Brain microvascular endothelial cell (primary cell): Measurements from ENCODE around the gene TUSC1.
"Not testable (repeated sequence)": the region's sequence is repeated elsewhere in the genome, so short reads cannot be mapped to it uniquely, and the experiment has no call there.

ENCODE experiments used
- DNase-seq: peaks from one replicate; pipeline ENCODE4 v3.0.0-alpha.2; 2020
- H3K27ac ChIP-seq: fragments of 250-450 bp; sonication (Bioruptor Pico); 2 replicates; pipeline ENCODE4 v1.5.1; 2020; ENCODE audit warnings: mild to moderate bottlenecking, moderate library complexity
- H3K27me3 ChIP-seq: fragments of 250-450 bp; sonication (Bioruptor Pico); replicated peaks from 2 replicates; pipeline ENCODE4 v1.5.1; 2020; ENCODE audit warnings: mild to moderate bottlenecking
- H3K36me3 ChIP-seq: fragments of 250-450 bp; sonication (Bioruptor Pico); replicated peaks from 2 replicates; pipeline ENCODE4 v1.5.1; 2020; ENCODE audit warnings: mild to moderate bottlenecking
- H3K4me3 ChIP-seq: 2 replicates; pipeline ENCODE4 v1.5.1; 2011; ENCODE audit warnings: low read depth, mild to moderate bottlenecking, control low read depth, low read length, moderate library complexity
- in situ Hi-C: cut with HindIII; loops from 2 replicates; pipeline ENCODE4 v1.10.0; 2017; ENCODE audit warnings: low sequenced_read_pairs, low pct_ligation_motif_present
- TF ChIP-seq, protein P1 (sequence below): IDR thresholded peaks from 2 replicates; pipeline ENCODE4 v1.5.1; 2011; ENCODE audit warnings: low read depth, mild to moderate bottlenecking, moderate library complexity, low read length, control low read depth, inconsistent platforms; ENCODE audit errors: missing control alignments

TUSC1 gene

DNA sequence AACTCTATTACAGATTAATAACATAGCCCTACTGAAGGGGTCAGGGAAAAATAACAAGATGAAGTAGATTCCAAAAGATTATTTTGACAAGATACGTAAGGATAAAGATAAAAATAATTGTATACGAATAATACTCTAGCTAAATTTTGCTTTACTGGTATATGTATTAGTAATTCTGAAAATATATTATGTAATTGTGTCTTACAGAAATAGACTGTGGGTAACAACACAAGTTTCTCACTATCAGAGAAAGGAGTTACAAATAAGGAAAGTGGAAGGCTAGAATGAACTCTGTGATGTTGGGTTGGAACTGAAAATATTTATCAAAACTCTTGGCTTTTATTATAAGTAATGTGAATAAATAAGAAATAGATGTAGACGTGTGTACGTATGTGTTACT, 26.6 kb upstream of the TUSC1 start:
- in situ Hi-C loops: no loop called here
- Histone ChIP-seq H3K36me3 (no peaks in the 10 kb centered on the region), H3K27ac (no peak overlapping the region), H3K4me3 (no peak overlapping the region), H3K27me3 (no peaks in the 10 kb centered on the region)
- TF ChIP-seq, protein P1, sequence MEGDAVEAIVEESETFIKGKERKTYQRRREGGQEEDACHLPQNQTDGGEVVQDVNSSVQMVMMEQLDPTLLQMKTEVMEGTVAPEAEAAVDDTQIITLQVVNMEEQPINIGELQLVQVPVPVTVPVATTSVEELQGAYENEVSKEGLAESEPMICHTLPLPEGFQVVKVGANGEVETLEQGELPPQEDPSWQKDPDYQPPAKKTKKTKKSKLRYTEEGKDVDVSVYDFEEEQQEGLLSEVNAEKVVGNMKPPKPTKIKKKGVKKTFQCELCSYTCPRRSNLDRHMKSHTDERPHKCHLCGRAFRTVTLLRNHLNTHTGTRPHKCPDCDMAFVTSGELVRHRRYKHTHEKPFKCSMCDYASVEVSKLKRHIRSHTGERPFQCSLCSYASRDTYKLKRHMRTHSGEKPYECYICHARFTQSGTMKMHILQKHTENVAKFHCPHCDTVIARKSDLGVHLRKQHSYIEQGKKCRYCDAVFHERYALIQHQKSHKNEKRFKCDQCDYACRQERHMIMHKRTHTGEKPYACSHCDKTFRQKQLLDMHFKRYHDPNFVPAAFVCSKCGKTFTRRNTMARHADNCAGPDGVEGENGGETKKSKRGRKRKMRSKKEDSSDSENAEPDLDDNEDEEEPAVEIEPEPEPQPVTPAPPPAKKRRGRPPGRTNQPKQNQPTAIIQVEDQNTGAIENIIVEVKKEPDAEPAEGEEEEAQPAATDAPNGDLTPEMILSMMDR: no peak
- DNase-seq: no peak

DNA sequence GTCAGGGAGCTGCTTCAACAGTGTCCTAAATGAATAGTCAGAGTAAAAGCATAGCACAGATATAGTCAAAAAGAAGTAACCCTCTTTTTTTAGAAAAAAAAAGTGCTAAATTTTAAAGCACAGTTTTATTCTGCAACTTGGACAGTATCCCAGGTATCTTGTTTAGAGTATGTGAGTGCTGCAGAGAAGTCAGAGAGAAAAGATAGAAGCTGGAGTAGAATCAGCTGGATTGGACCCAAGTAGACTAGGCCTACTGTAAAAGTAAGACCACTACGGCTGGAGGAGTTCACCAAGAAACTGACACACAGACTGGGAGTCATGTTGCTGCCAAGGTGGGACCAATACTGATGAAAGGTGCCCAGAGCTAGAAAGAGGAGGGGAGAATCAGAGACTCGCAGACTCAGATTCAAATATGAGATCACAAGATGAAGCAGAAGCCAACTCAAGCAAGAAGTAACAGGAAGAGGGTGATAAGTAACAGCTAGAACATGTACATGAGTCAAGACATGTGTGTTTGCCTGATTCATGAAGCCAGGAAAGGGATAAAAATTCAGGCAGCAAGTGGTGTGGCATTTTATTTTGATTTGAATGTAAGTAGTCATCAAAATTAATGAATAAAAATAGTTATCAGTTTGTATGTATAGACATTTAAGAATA, 25.6 kb upstream of the TUSC1 start:
- Histone ChIP-seq H3K27me3 (no peaks in the 10 kb centered on the region), H3K36me3 (no peaks in the 10 kb centered on the region), H3K4me3 (no peak overlapping the region), H3K27ac (no peak overlapping the region)
- TF ChIP-seq, protein P1: no peak
- no peak for DNase-seq
- in situ Hi-C loops: no loop called here

- in situ Hi-C loops: no loop called here
- Histone ChIP-seq H3K4me3 (no peak overlapping the region), H3K27me3 (no peaks in the 10 kb centered on the region), H3K27ac (no peak overlapping the region), H3K36me3 (no peaks in the 10 kb centered on the region)
- TF ChIP-seq, protein P1: no peak
- no peak for DNase-seq
These were observed 24.3 kb upstream of the TUSC1 start for GRCh38 chr9:25702536-25702935.

DNA sequence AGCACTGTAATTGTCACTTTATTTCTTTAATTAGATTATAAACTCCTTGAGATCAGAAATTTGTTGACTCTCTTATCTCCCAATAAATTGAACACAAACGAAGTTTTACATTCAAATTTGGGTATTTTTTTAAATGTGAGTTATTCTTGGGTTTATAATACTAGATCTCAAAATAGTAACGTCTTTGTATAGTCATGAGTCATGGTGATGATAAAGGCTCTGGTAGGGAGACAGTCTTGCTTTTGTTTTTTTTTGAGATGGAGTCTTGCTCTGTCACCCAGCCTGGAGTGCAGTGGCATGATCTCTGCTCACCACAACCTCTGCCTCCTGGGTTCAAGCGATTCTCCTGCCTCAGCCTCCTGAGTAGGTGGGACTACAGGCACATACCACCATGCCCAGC, 22.7 kb upstream of the TUSC1 start:
- DNase-seq: peak; percentile 45
- in situ Hi-C loops, H3K36me3 ChIP-seq, H3K4me3 ChIP-seq, H3K27me3 ChIP-seq: not testable (repeated sequence)
- H3K27ac ChIP-seq: peak overlapping the region; percentile 20

- Histone ChIP-seq H3K36me3 (no peaks in the 10 kb centered on the region), H3K27ac (peak overlapping the region; percentile 20), H3K27me3 (no peaks in the 10 kb centered on the region), H3K4me3 (no peak overlapping the region)
- DNase-seq: no peak
- in situ Hi-C loops: no loop called here
- TF ChIP-seq, protein P1: no peak
These were observed 22.2 kb upstream of the TUSC1 start for GRCh38 chr9:25700430-25700829.

- TF ChIP-seq, protein P1: no peak
- in situ Hi-C loops: no loop called here
- H3K4me3 ChIP-seq: no peak overlapping the region
- H3K27me3 ChIP-seq: no peaks in the 10 kb centered on the region
- H3K36me3 ChIP-seq: no peaks in the 10 kb centered on the region
- DNase-seq: peak; percentile 32
- no peak overlapping the region for H3K27ac ChIP-seq
These were observed 13.5 kb upstream of the TUSC1 start for GRCh38 chr9:25691786-25692185.
